SIG-M5 (cell line): ENCODE data around the gene RNASEH1.

Experiments
- DNase-seq: peaks from one replicate; lab custom pipeline; 2025; lab: John Stamatoyannopoulos, UW

The RNASEH1 gene

GRCh38 chr2:3558205-3559014 is at the start of gene RNASEH1:
Gene RNASEH1, minus strand, starts transcription at chr2:3558333. Its CDS starts 73 bp downstream, at chr2:3558260.
- DNase-seq: peak; percentile 89

- no peak for DNase-seq
Observed at GRCh38 chr2:3606370-3607201, 48.5 kb upstream of the RNASEH1 start.

GRCh38 chr2:3606028-3606369 is 47.9 kb upstream of the RNASEH1 start:
- DNase-seq: no peak

- DNase-seq: no peak
Observed at GRCh38 chr2:3604991-3605961, 47.1 kb upstream of the RNASEH1 start.

GRCh38 chr2:3604207-3604877 is 46.2 kb upstream of the RNASEH1 start:
- no peak for DNase-seq

- DNase-seq: no peak
Observed at GRCh38 chr2:3603536-3604206, 45.5 kb upstream of the RNASEH1 start.

GRCh38 chr2:3602553-3603339 is 44.6 kb upstream of the RNASEH1 start:
- no peak for DNase-seq

GRCh38 chr2:3601561-3602271 is 43.6 kb upstream of the RNASEH1 start:
- no peak for DNase-seq

- DNase-seq: no peak
Observed at GRCh38 chr2:3600256-3600855, 42.2 kb upstream of the RNASEH1 start.

- DNase-seq: no peak
Observed at GRCh38 chr2:3598912-3599854, 41.0 kb upstream of the RNASEH1 start.

- DNase-seq: no peak
Observed at GRCh38 chr2:3598197-3598910, 40.2 kb upstream of the RNASEH1 start.

GRCh38 chr2:3597567-3597966 is 39.4 kb upstream of the RNASEH1 start:
- DNase-seq: no peak

GRCh38 chr2:3596901-3597417 is 38.8 kb upstream of the RNASEH1 start:
- no peak for DNase-seq

- DNase-seq: no peak
Observed at GRCh38 chr2:3595985-3596384, 37.9 kb upstream of the RNASEH1 start.

- no peak for DNase-seq
Observed at GRCh38 chr2:3595404-3595803, 37.3 kb upstream of the RNASEH1 start.

- no peak for DNase-seq
Observed at GRCh38 chr2:3594493-3595281, 36.6 kb upstream of the RNASEH1 start, which contains the start of gene COLEC11. Gene COLEC11, plus strand, starts transcription at chr2:3595112. Its CDS starts 9,229 bp downstream, at chr2:3604341.
